Neuronal stem cell (in vitro differentiated cells): ENCODE measurements around the gene DUSP9.

Experiments used
- DNase-seq: peaks from one replicate; pipeline ENCODE4 v3.0.0-alpha.2; 2013; ENCODE audit warnings: low spot score
- H2AFZ ChIP-seq: one replicate; pipeline ENCODE4 v1.6.1; 2013; ENCODE audit warnings: mild to moderate bottlenecking, low read length, inconsistent platforms
- H2AK5ac ChIP-seq: 2 replicates; pipeline ENCODE4 v1.6.1; 2013; ENCODE audit warnings: low read depth, mild to moderate bottlenecking, inconsistent platforms, low read length, moderate library complexity, mixed read lengths
- H2BK120ac ChIP-seq: 2 replicates; pipeline ENCODE4 v1.6.1; 2013; ENCODE audit warnings: low read depth, mild to moderate bottlenecking, inconsistent platforms, low read length, moderate library complexity, mixed read lengths
- H2BK12ac ChIP-seq: one replicate; pipeline ENCODE4 v1.6.1; 2013; ENCODE audit warnings: low read length, inconsistent platforms
- H2BK15ac ChIP-seq: 2 replicates; pipeline ENCODE4 v1.6.1; 2013; ENCODE audit warnings: mild to moderate bottlenecking, low read length, inconsistent platforms, mixed read lengths
- H2BK5ac ChIP-seq: one replicate; pipeline ENCODE4 v1.6.1; 2013; ENCODE audit warnings: inconsistent platforms, mild to moderate bottlenecking, low read length, moderate library complexity
- H3K14ac ChIP-seq: one replicate; pipeline ENCODE4 v1.6.1; 2013; ENCODE audit warnings: low read length, inconsistent platforms
- H3K18ac ChIP-seq: 2 replicates; pipeline ENCODE4 v1.6.1; 2013; ENCODE audit warnings: low read length, inconsistent platforms
- H3K23ac ChIP-seq: 2 replicates; pipeline ENCODE4 v1.6.1; 2013; ENCODE audit warnings: low read depth, mild to moderate bottlenecking, mixed read lengths, low read length, inconsistent platforms; ENCODE audit not compliant: poor library complexity
- H3K27ac ChIP-seq: replicated peaks from 3 replicates; pipeline ENCODE4 v1.5.1; 2013; ENCODE audit warnings: low read length, inconsistent platforms
- H3K27me3 ChIP-seq, 3 experiments: 2 replicates each; pipeline ENCODE4 v1.6.1; 2013; ENCODE audit warnings: low read length in 3 of 3, mild to moderate bottlenecking in 2 of 3, inconsistent platforms in 1 of 3, low read depth in 1 of 3, mixed read lengths in 1 of 3, moderate library complexity in 1 of 3; ENCODE audit not compliant: control insufficient read depth in 3 of 3, insufficient read depth in 3 of 3
- H3K36me3 ChIP-seq, 2 donors: replicated peaks in 1 of 2; 2 replicates each; pipeline ENCODE4 v1.6.1; 2013; ENCODE audit warnings: low read length in 2 of 2; ENCODE audit not compliant: control insufficient read depth in 2 of 2, insufficient read depth in 2 of 2
- H3K4ac ChIP-seq: 2 replicates; pipeline ENCODE4 v1.6.1; 2013; ENCODE audit warnings: inconsistent platforms, mild to moderate bottlenecking, low read length, moderate library complexity
- H3K4me1 ChIP-seq, 2 donors: 1 replicate in 1 of 2; 2 replicates in 1 of 2; pipeline ENCODE4 v1.6.1; 2013; ENCODE audit warnings: low read length in 2 of 2, low read depth in 1 of 2; ENCODE audit not compliant: control insufficient read depth in 2 of 2, insufficient read depth in 1 of 2
- H3K4me2 ChIP-seq: one replicate; pipeline ENCODE4 v1.6.1; 2013; ENCODE audit warnings: mild to moderate bottlenecking, low read length, inconsistent platforms; ENCODE audit not compliant: insufficient read depth, poor library complexity, severe bottlenecking
- H3K4me3 ChIP-seq, 2 donors: 2 replicates each; pipeline ENCODE4 v1.5.1; 2013; ENCODE audit warnings: low read length in 2 of 2, mild to moderate bottlenecking in 2 of 2, inconsistent platforms in 1 of 2, moderate library complexity in 1 of 2
- H3K79me1 ChIP-seq: one replicate; pipeline ENCODE4 v1.6.1; 2013; ENCODE audit warnings: low read depth, mild to moderate bottlenecking, inconsistent platforms, low read length, moderate library complexity
- H3K9ac ChIP-seq: one replicate; pipeline ENCODE4 v1.6.1; 2013; ENCODE audit warnings: mild to moderate bottlenecking, low read depth, low read length, inconsistent platforms; ENCODE audit not compliant: poor library complexity
- H3K9me3 ChIP-seq, 2 donors: replicated peaks in 1 of 2; 2 replicates each; pipeline versions ENCODE3 to v1.6.1; 2013; ENCODE audit warnings: low read length in 2 of 2, mild to moderate bottlenecking in 2 of 2, inconsistent platforms in 1 of 2, low read depth in 1 of 2, mixed read lengths in 1 of 2, moderate library complexity in 1 of 2; ENCODE audit not compliant: control insufficient read depth in 2 of 2, insufficient read depth in 1 of 2
- H4K8ac ChIP-seq: one replicate; pipeline ENCODE4 v1.6.1; 2013; ENCODE audit warnings: low read depth, mild to moderate bottlenecking, inconsistent platforms, low read length, moderate library complexity
- H4K91ac ChIP-seq: one replicate; pipeline ENCODE4 v1.6.1; 2013; ENCODE audit warnings: low read length, low read depth, mild to moderate bottlenecking, inconsistent platforms; ENCODE audit not compliant: poor library complexity
- WGBS, 2 donors: extraction: QIAGEN DNeasy Blood & Tissue Kit; methylation state at CpG; one replicate each; pipeline ENCODE4 v1.1.7; 2013; ENCODE audit warnings: missing lambda C conversion rate in 2 of 2, mixed read lengths in 1 of 2; ENCODE audit not compliant: insufficient read length in 2 of 2, insufficient replicate concordance in 1 of 2; ENCODE audit errors: extremely low coverage in 2 of 2; 5-methylcytosine and 5-hydroxymethylcytosine counted together

DUSP9 gene

GRCh38 chrX:153637121-153638040, 9.6 kb upstream of the DUSP9 start:
- Histone ChIP-seq H4K8ac (no peak overlapping the region), H3K4me1 (peaks cover 7 to 12% of the 10 kb centered on the region in 2 donors), H3K14ac (no peak overlapping the region), H3K4me3 (no peak overlapping the region), H4K91ac (no peak overlapping the region), H3K27me3 (peaks cover 0 to 86% (median 0%) of the 10 kb centered on the region in 3 experiments), H3K27ac (no peak overlapping the region), H3K23ac (no peak overlapping the region), H3K79me1 (no peaks in the 10 kb centered on the region), H2BK12ac (no peak overlapping the region), H2BK5ac (no peak overlapping the region), H2BK120ac (no peak overlapping the region), H2BK15ac (no peak overlapping the region), H3K36me3 (no peaks in the 10 kb centered on the region), H3K18ac (no peak overlapping the region), H3K9me3 (no peaks in the 10 kb centered on the region), H3K9ac (no peak overlapping the region), H2AFZ (no peak overlapping the region), H2AK5ac (no peak overlapping the region), H3K4me2 (no peak overlapping the region), H3K4ac (no peak overlapping the region)
- no peak for DNase-seq
- WGBS, 2 donors: no CpG with 5 or more reads among the region's 27 CpGs

GRCh38 chrX:153638041-153638371, 9.0 kb upstream of the DUSP9 start:
- Histone ChIP-seq H3K14ac (no peak overlapping the region), H2BK120ac (no peak overlapping the region), H4K8ac (no peak overlapping the region), H2BK12ac (no peak overlapping the region), H3K18ac (no peak overlapping the region), H3K79me1 (no peaks in the 10 kb centered on the region), H3K9me3 (no peaks in the 10 kb centered on the region), H3K27me3 (peaks cover 0 to 86% (median 5%) of the 10 kb centered on the region in 3 experiments), H3K4me1 (peaks cover 11 to 12% of the 10 kb centered on the region in 2 donors), H3K4me3 (no peak overlapping the region), H3K23ac (no peak overlapping the region), H3K27ac (no peak overlapping the region), H3K9ac (no peak overlapping the region), H2AK5ac (no peak overlapping the region), H3K4me2 (no peak overlapping the region), H2BK5ac (no peak overlapping the region), H2AFZ (no peak overlapping the region), H3K4ac (no peak overlapping the region), H3K36me3 (no peaks in the 10 kb centered on the region), H4K91ac (no peak overlapping the region), H2BK15ac (no peak overlapping the region)
- WGBS, 2 donors: no CpG with 5 or more reads among the region's 6 CpGs
- DNase-seq: no peak

GRCh38 chrX:153638436-153639176, 8.4 kb upstream of the DUSP9 start:
- Histone ChIP-seq H2BK120ac (no peak overlapping the region), H2BK15ac (no peak overlapping the region), H3K9me3 (no peaks in the 10 kb centered on the region), H3K18ac (no peak overlapping the region), H3K4ac (no peak overlapping the region), H2BK5ac (no peak overlapping the region), H3K4me3 (no peak overlapping the region), H3K9ac (no peak overlapping the region), H4K8ac (no peak overlapping the region), H3K23ac (no peak overlapping the region), H3K36me3 (no peaks in the 10 kb centered on the region), H3K27me3 (peaks cover 0 to 90% (median 11%) of the 10 kb centered on the region in 3 experiments), H2BK12ac (no peak overlapping the region), H3K27ac (no peak overlapping the region), H3K79me1 (no peaks in the 10 kb centered on the region), H3K4me1 (peaks cover 11 to 12% of the 10 kb centered on the region in 2 donors), H2AK5ac (no peak overlapping the region), H3K4me2 (no peak overlapping the region), H2AFZ (no peak overlapping the region), H3K14ac (no peak overlapping the region), H4K91ac (no peak overlapping the region)
- WGBS, 2 donors: no CpG with 5 or more reads among the region's 20 CpGs
- DNase-seq: no peak
